Measurements from ENCODE around the gene UNKL.

The UNKL gene

GRCh38 chr16:1414532-1415260, at the start of gene UNKL:
Gene UNKL, minus strand, starts transcription at chr16:1414704. Its CDS starts 13 bp downstream, at chr16:1414691.
- peak; percentile 81 for DNase-seq

- no peak for DNase-seq
Measured at GRCh38 chr16:1461146-1461545, 46.6 kb upstream of the UNKL start.

GRCh38 chr16:1460602-1461138, 46.2 kb upstream of the UNKL start:
- no peak for DNase-seq

- no peak for DNase-seq
Measured at GRCh38 chr16:1459967-1460366, 45.5 kb upstream of the UNKL start.

GRCh38 chr16:1458977-1459341, 44.5 kb upstream of the UNKL start:
- no peak for DNase-seq

GRCh38 chr16:1458336-1458976, 44.0 kb upstream of the UNKL start:
- DNase-seq: no peak

GRCh38 chr16:1457489-1458245, 43.2 kb upstream of the UNKL start:
- DNase-seq: no peak

GRCh38 chr16:1456951-1457350, 42.4 kb upstream of the UNKL start:
- DNase-seq: no peak

GRCh38 chr16:1455190-1456171, 41.0 kb upstream of the UNKL start:
- DNase-seq: no peak

- no peak for DNase-seq
Measured at GRCh38 chr16:1454561-1454960, 40.1 kb upstream of the UNKL start.

GRCh38 chr16:1453316-1453715, 38.8 kb upstream of the UNKL start:
- DNase-seq: no peak

- no peak for DNase-seq
Measured at GRCh38 chr16:1452530-1452929, 38.0 kb upstream of the UNKL start.

GRCh38 chr16:1451702-1452392, 37.3 kb upstream of the UNKL start:
- no peak for DNase-seq

- no peak for DNase-seq
Measured at GRCh38 chr16:1450841-1451240, 36.3 kb upstream of the UNKL start.

GRCh38 chr16:1450218-1450617, 35.7 kb upstream of the UNKL start:
- no peak for DNase-seq

- no peak for DNase-seq
Measured at GRCh38 chr16:1449201-1449788, 34.8 kb upstream of the UNKL start.

- no peak for DNase-seq
Measured at GRCh38 chr16:1448536-1449116, 34.1 kb upstream of the UNKL start.

- DNase-seq: no peak
Measured at GRCh38 chr16:1447965-1448364, 33.5 kb upstream of the UNKL start.

- no peak for DNase-seq
Measured at GRCh38 chr16:1446296-1447080, 32.0 kb upstream of the UNKL start.

- no peak for DNase-seq
Measured at GRCh38 chr16:1445518-1446203, 31.2 kb upstream of the UNKL start.

Measured in hematopoietic multipotent progenitor cell treated with erythropoietin and hydrocortisone succinate and interleukin-3 and kit ligand, for 4 days (in vitro differentiated cells).